ENCODE results near the gene UBE2O.
"Not testable (repeated sequence)": the region's sequence is repeated elsewhere in the genome, so short reads cannot be mapped to it uniquely, and the experiment has no call there.

The UBE2O gene

GRCh38 chr17:76370261-76370993 is 82.5 kb downstream of the UBE2O start:
- Mint-ChIP-seq H3K4me1 (no peaks in the 10 kb centered on the region), H3K36me3 (no peaks in the 10 kb centered on the region), H3K4me3 (no peak overlapping the region), H3K27ac (no peak overlapping the region), H3K27me3 (peaks cover 35% of the 10 kb centered on the region), H3K9me3 (no peaks in the 10 kb centered on the region)
- DNase-seq: no peak
- CTCF ChIA-PET: interaction anchor here (0.9 to 3.5 kb wide), 6 partner anchors 11 to 66 kb away, joined by 3 to 20 read pairs (median 4); partner anchors contain the start of gene SPHK1

GRCh38 chr17:76369804-76370203 is 83.1 kb downstream of the UBE2O start:
- no peak overlapping the region for H3K27ac Mint-ChIP-seq
- no peak for DNase-seq
- H3K4me1 Mint-ChIP-seq: no peaks in the 10 kb centered on the region
- no peak overlapping the region for H3K4me3 Mint-ChIP-seq
- H3K27me3 Mint-ChIP-seq: peaks cover 39% of the 10 kb centered on the region
- H3K9me3 Mint-ChIP-seq: no peaks in the 10 kb centered on the region
- H3K36me3 Mint-ChIP-seq: no peaks in the 10 kb centered on the region
- CTCF ChIA-PET: interaction anchor here (0.9 to 3.5 kb wide), 6 partner anchors 11 to 65 kb away, joined by 3 to 20 read pairs (median 4); partner anchors contain the start of gene SPHK1

- DNase-seq: no peak
- H3K27ac Mint-ChIP-seq: no peak overlapping the region
- CTCF ChIA-PET: interaction anchor here (1.1 to 3.5 kb wide), 3 partner anchors 12 to 28 kb away, joined by 3 to 20 read pairs (median 4); no protein-coding TSS in a partner anchor
- peaks cover 38% of the 10 kb centered on the region for H3K27me3 Mint-ChIP-seq
- no peak overlapping the region for H3K4me3 Mint-ChIP-seq
- no peaks in the 10 kb centered on the region for H3K4me1 Mint-ChIP-seq
- H3K36me3 Mint-ChIP-seq: no peaks in the 10 kb centered on the region
- H3K9me3 Mint-ChIP-seq: no peaks in the 10 kb centered on the region
These were observed 83.6 kb downstream of the UBE2O start for GRCh38 chr17:76369379-76369778.

GRCh38 chr17:76368545-76368944 is 84.4 kb downstream of the UBE2O start:
- Mint-ChIP-seq H3K4me3 (no peak overlapping the region), H3K9me3 (no peaks in the 10 kb centered on the region), H3K36me3 (no peaks in the 10 kb centered on the region), H3K4me1 (no peaks in the 10 kb centered on the region), H3K27ac (no peak overlapping the region), H3K27me3 (peaks cover 31% of the 10 kb centered on the region)
- CTCF ChIA-PET: interaction anchor here (1.1 to 3.5 kb wide), 2 partner anchors 17 to 29 kb away, joined by 3 to 20 read pairs; no protein-coding TSS in a partner anchor
- no peak for DNase-seq

- Mint-ChIP-seq H3K36me3 (no peaks in the 10 kb centered on the region), H3K9me3 (no peaks in the 10 kb centered on the region), H3K27ac (no peak overlapping the region), H3K27me3 (peaks cover 29% of the 10 kb centered on the region), H3K4me3 (no peak overlapping the region), H3K4me1 (no peaks in the 10 kb centered on the region)
- no peak for DNase-seq
- CTCF ChIA-PET: no interaction called here
These were observed 85.3 kb downstream of the UBE2O start for GRCh38 chr17:76367642-76368041.

GRCh38 chr17:76366247-76366646 is 86.7 kb downstream of the UBE2O start:
- H3K4me3 Mint-ChIP-seq: no peak overlapping the region
- H3K36me3 Mint-ChIP-seq: no peaks in the 10 kb centered on the region
- no peak for DNase-seq
- H3K4me1 Mint-ChIP-seq: no peaks in the 10 kb centered on the region
- peaks cover 36% of the 10 kb centered on the region for H3K27me3 Mint-ChIP-seq
- no peak overlapping the region for H3K27ac Mint-ChIP-seq
- no peaks in the 10 kb centered on the region for H3K9me3 Mint-ChIP-seq
- CTCF ChIA-PET: interaction anchor here (1.0 to 1.9 kb wide), 3 partner anchors 19 to 48 kb away, joined by 3 to 9 read pairs (median 3); no protein-coding TSS in a partner anchor

- CTCF ChIA-PET: interaction anchor here (0.6 to 1.9 kb wide), 4 partner anchors 20 to 61 kb away, joined by 3 to 9 read pairs (median 3); no protein-coding TSS in a partner anchor
- H3K27me3 Mint-ChIP-seq: peaks cover 40% of the 10 kb centered on the region
- no peaks in the 10 kb centered on the region for H3K4me1 Mint-ChIP-seq
These were observed 87.6 kb downstream of the UBE2O start for GRCh38 chr17:76365256-76365903.

GRCh38 chr17:76363107-76363842 is 89.7 kb downstream of the UBE2O start:
- Mint-ChIP-seq H3K4me3 (no peak overlapping the region), H3K27ac (no peak overlapping the region), H3K4me1 (no peaks in the 10 kb centered on the region), H3K9me3 (no peaks in the 10 kb centered on the region), H3K27me3 (peaks cover 49% of the 10 kb centered on the region), H3K36me3 (no peaks in the 10 kb centered on the region)
- no peak for DNase-seq
- CTCF ChIA-PET: interaction anchor here (0.6 to 1.0 kb wide), 2 partner anchors 45 to 763 kb away, joined by 3 read pairs; no protein-coding TSS in a partner anchor

More at GRCh38 chr17:76365256-76365903, 87.6 kb downstream of the UBE2O start:
- H3K4me3 Mint-ChIP-seq: no peak overlapping the region
- H3K27ac Mint-ChIP-seq: no peak overlapping the region
- H3K9me3 Mint-ChIP-seq: no peaks in the 10 kb centered on the region
- no peaks in the 10 kb centered on the region for H3K36me3 Mint-ChIP-seq
- no peak for DNase-seq

GRCh38 chr17:76360461-76360860 is 92.5 kb downstream of the UBE2O start:
- no peaks in the 10 kb centered on the region for H3K36me3 Mint-ChIP-seq
- CTCF ChIA-PET: interaction anchor here (0.8 kb wide), 1 partner anchor 37 kb away, joined by 3 read pairs; no protein-coding TSS in a partner anchor
- peaks cover 5% of the 10 kb centered on the region for H3K4me1 Mint-ChIP-seq
- H3K9me3 Mint-ChIP-seq: no peaks in the 10 kb centered on the region
- H3K4me3 Mint-ChIP-seq: no peak overlapping the region
- DNase-seq: no peak
- H3K27me3 Mint-ChIP-seq: peaks cover 48% of the 10 kb centered on the region
- no peak overlapping the region for H3K27ac Mint-ChIP-seq

- CTCF ChIA-PET: interaction anchor here (0.8 kb wide), 1 partner anchor 38 kb away, joined by 3 read pairs; no protein-coding TSS in a partner anchor
- H3K9me3 Mint-ChIP-seq, H3K4me3 Mint-ChIP-seq, H3K27ac Mint-ChIP-seq, H3K36me3 Mint-ChIP-seq, DNase-seq, H3K4me1 Mint-ChIP-seq: not testable (repeated sequence)
- peaks cover 46% of the 10 kb centered on the region for H3K27me3 Mint-ChIP-seq
These were observed 93.2 kb downstream of the UBE2O start for GRCh38 chr17:76359776-76360175.

- Mint-ChIP-seq H3K4me3 (no peak overlapping the region), H3K36me3 (no peaks in the 10 kb centered on the region), H3K27me3 (peaks cover 46% of the 10 kb centered on the region), H3K9me3 (no peaks in the 10 kb centered on the region), H3K4me1 (peaks cover 11% of the 10 kb centered on the region), H3K27ac (no peak overlapping the region)
- DNase-seq: no peak
- CTCF ChIA-PET: no interaction called here
These were observed 93.6 kb downstream of the UBE2O start for GRCh38 chr17:76359375-76359774.

- H3K9me3 Mint-ChIP-seq: no peaks in the 10 kb centered on the region
- CTCF ChIA-PET: interaction anchor here (1.3 kb wide), 1 partner anchor 28 kb away, joined by 6 read pairs; no protein-coding TSS in a partner anchor
- DNase-seq: no peak
- no peak overlapping the region for H3K27ac Mint-ChIP-seq
- peaks cover 46% of the 10 kb centered on the region for H3K27me3 Mint-ChIP-seq
- H3K4me1 Mint-ChIP-seq: peaks cover 19% of the 10 kb centered on the region
- H3K36me3 Mint-ChIP-seq: peaks cover 2% of the 10 kb centered on the region
- no peak overlapping the region for H3K4me3 Mint-ChIP-seq
These were observed 95.3 kb downstream of the UBE2O start for GRCh38 chr17:76357597-76358158.

- Mint-ChIP-seq H3K27ac (no peak overlapping the region), H3K9me3 (no peaks in the 10 kb centered on the region), H3K4me3 (no peak overlapping the region), H3K27me3 (peaks cover 41% of the 10 kb centered on the region), H3K4me1 (peaks cover 24% of the 10 kb centered on the region), H3K36me3 (peaks cover 4% of the 10 kb centered on the region)
- CTCF ChIA-PET: interaction anchor here (1.3 kb wide), 1 partner anchor 29 kb away, joined by 6 read pairs; no protein-coding TSS in a partner anchor
- no peak for DNase-seq
These were observed 96.0 kb downstream of the UBE2O start for GRCh38 chr17:76356803-76357456.

Measured in activated naive CD4-positive, alpha-beta T cell treated with anti-CD3 and anti-CD28 coated beads, Interleukin-2, amount 10 ng/mL, durations not matched to agents 7 days and 5 days (primary cell).